NOMO-1 treated with dmso at 0.1 percent for 144 hours (cell line): ENCODE results near the gene AGK.

Source experiments
- DNase-seq: peaks from one replicate; lab custom pipeline; 2025; ENCODE audit not compliant: unreplicated experiment; lab: John Stamatoyannopoulos, UW

AGK gene

GRCh38 chr7:141700848-141701371 is 149.7 kb downstream of the AGK start:
- DNase-seq = no peak

GRCh38 chr7:141701489-141702046 is 150.4 kb downstream of the AGK start:
- no peak for DNase-seq

- no peak for DNase-seq
Observed at GRCh38 chr7:141702047-141702567, 150.9 kb downstream of the AGK start, which contains the start of gene DENND11. TSS of gene DENND11 (minus strand) at chr7:141702166. CDS start at chr7:141702153, 13 bp downstream.

- no peak for DNase-seq
Observed at GRCh38 chr7:141702892-141703291, 151.7 kb downstream of the AGK start.

GRCh38 chr7:141704112-141704511 is 152.9 kb downstream of the AGK start:
- no peak for DNase-seq

GRCh38 chr7:141704741-141705140 is 153.5 kb downstream of the AGK start:
- DNase-seq = no peak
